ENCODE results near the gene MSGN1.

GRCh38 chr2:17816396-17817245 is at the start of gene MSGN1:
- TF ChIP-seq GATA2 (IDR thresholded peaks at IDR 0.05; ENCODE audit: low read depth, low read length) (no peak), GATA3 (IDR thresholded peaks at IDR 0.05; ENCODE audit: low read depth, low read length) (no peak)

Measured in SH-SY5Y (cell line).